PFSK-1 (cell line): ENCODE results near the gene SGK1.

Experiments
- FOXP2 ChIP-seq: optimal IDR thresholded peaks from 2 replicates; pipeline ENCODE3; 2011; ENCODE audit warnings: borderline replicate concordance, control low read depth, inconsistent platforms; ENCODE audit not compliant: insufficient read depth; ENCODE audit errors: extremely low read length, extremely low read depth
- POLR2AphosphoS5 ChIP-seq: IDR thresholded peaks from 2 replicates; pipeline ENCODE4 v1.6.1; 2012; ENCODE audit warnings: low read depth, mild to moderate bottlenecking, control low read depth, low read length, moderate library complexity
- SIN3A ChIP-seq: IDR thresholded peaks from 2 replicates; pipeline ENCODE4 v1.6.1; 2012; ENCODE audit warnings: mild to moderate bottlenecking, low read length, moderate library complexity, borderline replicate concordance; ENCODE audit not compliant: insufficient read depth
- TAF1 ChIP-seq: IDR thresholded peaks from 2 replicates; pipeline ENCODE4 v1.6.1; 2012; ENCODE audit warnings: low read length, control low read depth, borderline replicate concordance; ENCODE audit not compliant: insufficient read depth
- TF ChIP-seq, protein P1 (sequence below), 2 experiments: IDR thresholded peaks; 2 replicates each; pipeline versions ENCODE4 v1.6.1 to v1.8.0; 2011 to 2012; ENCODE audit warnings: low read depth in 2 of 2, low read length in 2 of 2, control low read depth in 1 of 2, inconsistent platforms in 1 of 2, mild to moderate bottlenecking in 1 of 2, moderate library complexity in 1 of 2; ENCODE audit not compliant: insufficient read depth in 1 of 2

The SGK1 gene

DNA sequence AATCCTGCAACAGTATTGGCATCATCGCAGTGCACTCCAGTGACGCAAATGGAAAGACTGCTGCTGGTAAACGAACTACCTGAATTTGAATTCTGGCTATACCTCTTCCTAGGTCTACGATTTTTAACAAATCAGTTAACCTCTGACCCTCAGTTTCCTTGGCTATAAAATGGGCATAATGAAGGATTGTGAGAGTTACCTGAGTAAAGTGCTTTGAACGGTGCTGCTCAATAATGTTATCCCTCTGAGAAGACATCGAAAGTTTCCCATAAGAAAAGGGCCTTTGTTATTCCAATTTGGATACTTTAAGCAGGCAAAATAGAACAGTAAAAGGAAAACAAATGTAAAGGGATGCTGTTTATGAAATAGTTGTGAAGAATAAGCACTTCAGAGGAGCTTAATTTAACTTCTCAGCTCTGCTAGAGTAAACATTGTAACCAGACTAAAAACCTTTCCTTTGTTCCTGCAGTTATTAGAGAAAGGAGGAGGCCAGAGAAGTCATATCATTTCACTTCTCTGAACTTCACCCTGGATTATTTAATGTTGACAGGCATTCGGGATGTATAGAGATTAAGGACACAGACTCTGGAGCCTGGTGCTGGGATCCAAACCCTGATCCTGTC is 5.8 kb downstream of the SGK1 start:
- TF ChIP-seq SIN3A (no peak), TAF1 (no peak), FOXP2 (no peak)
- TF ChIP-seq, protein P1, sequence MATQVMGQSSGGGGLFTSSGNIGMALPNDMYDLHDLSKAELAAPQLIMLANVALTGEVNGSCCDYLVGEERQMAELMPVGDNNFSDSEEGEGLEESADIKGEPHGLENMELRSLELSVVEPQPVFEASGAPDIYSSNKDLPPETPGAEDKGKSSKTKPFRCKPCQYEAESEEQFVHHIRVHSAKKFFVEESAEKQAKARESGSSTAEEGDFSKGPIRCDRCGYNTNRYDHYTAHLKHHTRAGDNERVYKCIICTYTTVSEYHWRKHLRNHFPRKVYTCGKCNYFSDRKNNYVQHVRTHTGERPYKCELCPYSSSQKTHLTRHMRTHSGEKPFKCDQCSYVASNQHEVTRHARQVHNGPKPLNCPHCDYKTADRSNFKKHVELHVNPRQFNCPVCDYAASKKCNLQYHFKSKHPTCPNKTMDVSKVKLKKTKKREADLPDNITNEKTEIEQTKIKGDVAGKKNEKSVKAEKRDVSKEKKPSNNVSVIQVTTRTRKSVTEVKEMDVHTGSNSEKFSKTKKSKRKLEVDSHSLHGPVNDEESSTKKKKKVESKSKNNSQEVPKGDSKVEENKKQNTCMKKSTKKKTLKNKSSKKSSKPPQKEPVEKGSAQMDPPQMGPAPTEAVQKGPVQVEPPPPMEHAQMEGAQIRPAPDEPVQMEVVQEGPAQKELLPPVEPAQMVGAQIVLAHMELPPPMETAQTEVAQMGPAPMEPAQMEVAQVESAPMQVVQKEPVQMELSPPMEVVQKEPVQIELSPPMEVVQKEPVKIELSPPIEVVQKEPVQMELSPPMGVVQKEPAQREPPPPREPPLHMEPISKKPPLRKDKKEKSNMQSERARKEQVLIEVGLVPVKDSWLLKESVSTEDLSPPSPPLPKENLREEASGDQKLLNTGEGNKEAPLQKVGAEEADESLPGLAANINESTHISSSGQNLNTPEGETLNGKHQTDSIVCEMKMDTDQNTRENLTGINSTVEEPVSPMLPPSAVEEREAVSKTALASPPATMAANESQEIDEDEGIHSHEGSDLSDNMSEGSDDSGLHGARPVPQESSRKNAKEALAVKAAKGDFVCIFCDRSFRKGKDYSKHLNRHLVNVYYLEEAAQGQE (IDR thresholded peaks at IDR 0.05; ENCODE audit: insufficient read depth in 1 of 2, low read depth in 2 of 2, low read length in 2 of 2), result no peak

DNA sequence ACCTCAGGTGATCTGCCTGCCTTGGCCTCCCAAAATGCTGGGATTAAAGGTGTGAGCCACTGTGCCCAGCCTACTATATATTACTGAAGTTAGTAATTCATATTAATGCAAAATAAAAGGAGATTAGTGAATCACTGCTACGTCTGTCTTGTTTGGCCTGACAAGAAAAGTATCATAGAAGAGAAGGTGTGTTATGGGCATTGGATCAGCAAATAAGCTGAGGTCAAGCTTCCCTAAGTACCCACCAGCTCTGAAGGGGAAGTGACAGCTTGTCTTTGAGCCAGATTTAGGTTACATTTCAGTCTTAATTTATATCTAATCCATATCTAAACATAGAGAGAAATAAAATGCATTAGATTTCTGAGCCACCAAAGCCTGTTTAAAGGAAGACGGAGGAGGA is 7.1 kb downstream of the SGK1 start:
- TF ChIP-seq FOXP2, result no peak
- TF ChIP-seq POLR2AphosphoS5, result no peak
- no peak for TF ChIP-seq TAF1
- TF ChIP-seq SIN3A, result no peak
- TF ChIP-seq, protein P1 (IDR thresholded peaks at IDR 0.05; ENCODE audit: insufficient read depth in 1 of 2, low read depth in 2 of 2, low read length in 2 of 2), result no peak

DNA sequence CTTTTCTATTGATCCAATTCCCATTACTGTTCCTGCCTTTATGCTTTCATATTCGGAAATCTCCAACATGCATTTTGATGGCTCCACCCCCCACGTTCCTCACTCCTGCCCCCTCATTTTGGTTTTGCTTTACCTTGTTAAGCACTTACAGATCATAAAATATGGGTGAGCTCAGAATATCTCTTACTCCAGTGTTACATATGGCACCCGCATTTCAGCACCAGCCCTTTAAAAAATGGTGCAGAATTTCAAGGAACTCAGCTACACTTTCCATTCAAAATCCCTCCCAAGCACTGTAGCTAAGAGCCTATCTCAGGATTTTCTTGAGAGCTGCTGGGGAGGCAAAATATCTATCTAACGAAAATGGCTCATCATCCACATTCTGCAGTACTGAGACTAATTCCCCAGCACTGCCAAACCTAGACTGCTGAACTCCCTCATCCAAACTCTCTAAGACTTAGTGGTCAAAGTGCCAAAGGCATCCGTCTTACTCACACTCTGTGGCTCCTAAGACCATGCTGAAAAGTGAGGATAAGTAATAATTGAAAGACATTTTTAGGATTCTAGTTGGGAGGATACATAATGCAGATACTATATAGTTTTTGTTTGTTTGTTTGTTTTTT is 7.8 kb downstream of the SGK1 start:
- TF ChIP-seq FOXP2 (no peak), POLR2AphosphoS5 (no peak), TAF1 (no peak), SIN3A (no peak)
- TF ChIP-seq, protein P1 (IDR thresholded peaks at IDR 0.05; ENCODE audit: insufficient read depth in 1 of 2, low read depth in 2 of 2, low read length in 2 of 2), result no peak

DNA sequence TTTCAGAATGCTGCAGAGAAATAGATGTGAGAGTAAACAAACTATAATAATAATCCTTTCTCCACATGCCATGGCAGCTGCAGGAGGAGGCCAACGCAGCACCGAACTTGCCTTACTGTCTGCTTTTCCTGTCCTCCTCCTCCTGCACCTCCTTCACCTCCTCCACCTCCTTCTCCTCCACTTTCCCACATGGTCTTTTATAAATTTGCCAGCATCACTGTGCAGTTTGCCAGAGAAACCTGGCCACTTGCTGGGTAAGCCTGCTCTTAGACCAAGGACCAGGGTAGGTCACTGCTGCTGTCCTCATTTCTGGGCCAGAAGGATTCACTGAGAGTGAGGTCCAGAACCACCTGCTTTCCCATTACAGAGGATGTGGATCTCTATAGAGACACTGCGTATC is 8.7 kb downstream of the SGK1 start:
- TF ChIP-seq, protein P1 (IDR thresholded peaks at IDR 0.05; ENCODE audit: insufficient read depth in 1 of 2, low read depth in 2 of 2, low read length in 2 of 2), result no peak
- TF ChIP-seq SIN3A, result no peak

DNA sequence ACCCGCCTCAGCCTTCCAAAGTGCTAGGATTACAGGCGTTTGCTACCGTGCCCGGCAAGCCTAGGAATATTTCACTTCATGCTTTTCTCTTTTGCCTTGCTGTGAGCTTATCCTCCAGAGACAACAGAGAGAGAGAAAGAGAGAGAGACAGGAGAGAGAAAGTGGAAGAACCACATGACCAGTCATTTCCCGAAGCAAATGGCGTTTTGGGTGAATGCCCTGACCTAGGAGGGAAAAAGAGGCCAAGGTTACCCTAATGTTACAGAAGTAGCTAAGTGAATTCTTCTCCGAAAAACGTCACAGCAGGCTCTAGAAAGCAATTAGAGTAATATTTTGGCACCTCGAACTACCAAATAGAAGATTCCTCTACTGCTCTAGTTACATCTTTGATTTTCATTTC is 9.1 kb downstream of the SGK1 start:
- TF ChIP-seq TAF1 (no peak), SIN3A (no peak)
- TF ChIP-seq, protein P1 (IDR thresholded peaks at IDR 0.05; ENCODE audit: insufficient read depth in 1 of 2, low read depth in 2 of 2, low read length in 2 of 2), result no peak
